ENCODE measurements around the gene GNPAT. TPM values are rescaled to one million over a fixed set of nuclear protein-coding genes. Genes with fewer than 3 reads are reported as not detected.

The GNPAT gene
- total and polyA plus RNA-seq, 8 donors, result 35.1 to 89.5 (median 71.6) TPM

DNA sequence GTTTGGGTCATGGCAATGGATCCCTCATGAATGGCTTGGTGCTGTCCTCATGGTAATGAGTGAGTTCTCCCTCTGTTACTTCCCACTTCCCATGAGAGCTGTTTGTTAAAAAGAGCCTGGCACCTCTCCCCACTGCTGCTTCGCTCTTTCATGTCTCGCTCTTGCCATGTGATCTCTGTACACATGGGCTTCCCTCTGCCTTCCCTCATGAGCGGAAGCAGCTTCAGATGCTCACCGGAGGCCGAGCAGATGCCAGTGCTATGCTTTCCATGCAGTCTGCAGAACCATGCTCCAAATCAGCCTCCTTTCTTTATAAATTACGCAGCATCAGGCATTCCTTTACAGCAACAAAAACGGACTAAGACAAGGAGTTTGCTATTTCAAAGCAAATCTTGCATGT is 14.9 kb upstream of the GNPAT start:
- H3K36me3 ChIP-seq, result peaks cover 0 to 86% of the 10 kb centered on the region in 2 donors
- ATAC-seq, result no peak
- no peak for TF ChIP-seq CTCF (IDR thresholded peaks at IDR 0.05)
- H3K9me3 ChIP-seq, result no peaks in the 10 kb centered on the region
- no peak overlapping the region for H3K4me3 ChIP-seq
- no peak overlapping the region for H3K27ac ChIP-seq
- no peak for DNase-seq
- no peaks in the 10 kb centered on the region for H3K27me3 ChIP-seq
- H3K4me1 ChIP-seq, result no peaks in the 10 kb centered on the region
- intact Hi-C loops (cut with DNase I), result no loop called here

GRCh38 chr1:231231511-231231910 is 9.5 kb upstream of the GNPAT start:
- Histone ChIP-seq H3K27me3 (no peaks in the 10 kb centered on the region), H3K9me3 (no peaks in the 10 kb centered on the region), H3K4me1 (peaks cover 6 to 8% of the 10 kb centered on the region in 2 donors), H3K27ac (no peak overlapping the region), H3K36me3 (peaks cover 0 to 37% of the 10 kb centered on the region in 2 donors), H3K4me3 (no peak overlapping the region)
- ATAC-seq (no peak), DNase-seq (peak in 1 of 4 donors; percentile 18)
- intact Hi-C loops (cut with DNase I), result no loop called here
- no peak for TF ChIP-seq CTCF (IDR thresholded peaks at IDR 0.05)

GRCh38 chr1:231232870-231233734 is 7.9 kb upstream of the GNPAT start:
- H3K4me3 ChIP-seq, result no peak overlapping the region
- H3K27ac ChIP-seq, result no peak overlapping the region
- H3K4me1 ChIP-seq, result peaks cover 6 to 15% of the 10 kb centered on the region in 2 donors
- no peaks in the 10 kb centered on the region for H3K27me3 ChIP-seq
- H3K9me3 ChIP-seq, result no peaks in the 10 kb centered on the region
- H3K36me3 ChIP-seq, result peaks cover 0 to 36% of the 10 kb centered on the region in 2 donors
- intact Hi-C loops (cut with DNase I), result no loop called here
- no peak for ATAC-seq
- TF ChIP-seq CTCF (IDR thresholded peaks at IDR 0.05), result no peak
- DNase-seq, result no peak

DNA sequence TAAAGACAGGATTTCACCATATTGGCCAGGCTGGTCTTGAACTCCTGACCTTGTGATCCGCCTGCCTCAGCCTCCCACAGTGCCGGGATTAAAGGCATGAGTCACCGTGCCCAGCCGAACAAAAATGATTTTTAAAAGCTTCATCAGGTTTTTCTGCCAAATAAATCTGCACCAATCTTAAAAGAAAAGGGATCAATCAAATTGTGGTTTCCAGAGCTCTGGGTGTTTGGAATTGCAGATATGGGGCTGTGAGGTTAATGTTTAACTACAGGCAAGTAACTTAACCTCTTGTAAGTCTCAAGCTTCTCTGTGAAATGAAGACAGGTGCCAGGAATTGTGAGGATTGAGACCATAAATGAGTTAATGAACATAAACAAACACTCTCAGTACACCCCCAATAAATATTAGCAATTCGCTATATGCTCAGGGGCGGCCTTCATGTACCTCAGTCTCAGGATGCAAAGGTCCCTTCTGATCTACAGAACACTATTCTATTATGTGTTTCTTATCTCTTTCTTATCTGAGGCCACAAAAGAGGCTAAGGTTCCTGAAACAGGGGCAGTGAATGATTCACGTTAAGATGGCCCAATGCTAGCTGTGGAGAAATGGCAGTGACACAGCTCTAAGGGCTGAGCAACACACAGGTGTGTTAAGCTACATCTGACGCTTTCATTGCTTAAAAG is 7.1 kb upstream of the GNPAT start:
- DNase-seq (peak in 2 of 4 donors; percentile 15 to 32), ATAC-seq (peak; percentile 81)
- Histone ChIP-seq H3K27me3 (no peaks in the 10 kb centered on the region), H3K4me3 (no peak overlapping the region), H3K4me1 (peaks cover 6 to 15% of the 10 kb centered on the region in 2 donors), H3K36me3 (peaks cover 0 to 36% of the 10 kb centered on the region in 2 donors), H3K9me3 (no peaks in the 10 kb centered on the region), H3K27ac (no peak overlapping the region)
- intact Hi-C loops (cut with DNase I), result no loop called here
- no peak for TF ChIP-seq CTCF (IDR thresholded peaks at IDR 0.05)

GRCh38 chr1:231234506-231234905 is 6.5 kb upstream of the GNPAT start:
- peaks cover 6 to 16% of the 10 kb centered on the region in 2 donors for H3K4me1 ChIP-seq
- peak; percentile 52 for ATAC-seq
- H3K9me3 ChIP-seq, result no peaks in the 10 kb centered on the region
- no peak for TF ChIP-seq CTCF (IDR thresholded peaks at IDR 0.05)
- no peaks in the 10 kb centered on the region for H3K27me3 ChIP-seq
- no peak overlapping the region for H3K4me3 ChIP-seq
- H3K36me3 ChIP-seq, result peaks cover 0 to 34% of the 10 kb centered on the region in 2 donors
- no peak for DNase-seq
- H3K27ac ChIP-seq, result no peak overlapping the region
- intact Hi-C loops (cut with DNase I), result no loop called here

Data from left lung (tissue), 10 donors.